HG02981 (cell line): ENCODE measurements around the gene HOXA5.
A peak's percentile ranks its signal among the peaks of the same experiment; 100 is the strongest.

Experiments
- ATAC-seq: cut with Tn5 transposase; IDR thresholded peaks from one replicate; pipeline ENCODE4 v1.9.1; 2021; ENCODE audit warnings: mild to moderate bottlenecking, moderate library complexity; ENCODE audit not compliant: unreplicated experiment

Gene HOXA5

DNA sequence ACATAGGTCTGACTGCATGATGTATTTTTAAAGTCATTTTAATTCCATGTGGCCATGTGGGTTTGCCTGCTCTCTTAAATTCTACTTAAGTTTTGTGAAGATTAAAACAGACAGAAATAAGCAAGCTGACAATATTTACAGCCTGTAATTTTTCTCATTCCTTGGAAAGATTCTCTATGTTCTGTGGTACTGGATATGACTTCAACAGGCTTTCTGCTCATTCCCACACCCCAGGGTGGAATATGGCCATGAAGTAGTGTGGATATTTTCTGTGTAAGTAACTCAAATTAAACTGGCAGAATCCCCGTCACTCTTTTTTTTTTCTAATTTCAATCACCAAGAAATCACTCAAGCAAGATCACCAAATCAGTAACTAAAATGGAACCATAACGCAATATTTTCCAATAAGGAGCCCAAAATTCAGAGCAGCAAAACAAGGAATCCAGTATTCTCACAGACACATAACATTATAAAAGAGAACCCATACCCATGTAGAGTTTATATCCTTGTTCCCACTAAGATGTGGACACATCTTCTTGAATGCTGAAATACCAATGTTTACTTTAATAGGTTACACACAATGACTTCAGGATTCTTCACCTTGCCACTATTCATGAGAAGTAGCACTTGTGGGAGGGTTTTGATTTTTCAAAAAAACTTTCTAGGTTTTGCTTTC lies 5.7 kb downstream of the HOXA5 start:
- no peak for ATAC-seq

DNA sequence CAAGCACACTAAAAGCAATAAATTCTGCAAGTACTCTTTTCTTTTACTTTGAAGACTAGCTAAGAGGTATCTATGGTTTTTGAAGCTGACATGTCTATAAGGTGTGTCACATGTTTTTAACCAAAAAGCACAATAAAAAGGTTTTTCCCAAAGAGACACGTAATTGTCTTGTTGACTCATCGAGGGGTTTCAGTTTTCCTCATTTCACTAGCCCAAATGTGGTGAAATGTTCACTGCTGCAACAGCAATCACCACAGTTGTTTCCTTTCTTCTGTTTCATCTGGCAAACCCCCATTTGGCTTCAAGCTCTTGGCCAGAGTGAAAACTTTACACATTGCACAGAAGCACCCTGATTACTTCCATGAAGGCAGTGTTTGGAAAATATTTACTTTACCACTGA lies 9.1 kb downstream of the HOXA5 start:
- ATAC-seq, result no peak

DNA sequence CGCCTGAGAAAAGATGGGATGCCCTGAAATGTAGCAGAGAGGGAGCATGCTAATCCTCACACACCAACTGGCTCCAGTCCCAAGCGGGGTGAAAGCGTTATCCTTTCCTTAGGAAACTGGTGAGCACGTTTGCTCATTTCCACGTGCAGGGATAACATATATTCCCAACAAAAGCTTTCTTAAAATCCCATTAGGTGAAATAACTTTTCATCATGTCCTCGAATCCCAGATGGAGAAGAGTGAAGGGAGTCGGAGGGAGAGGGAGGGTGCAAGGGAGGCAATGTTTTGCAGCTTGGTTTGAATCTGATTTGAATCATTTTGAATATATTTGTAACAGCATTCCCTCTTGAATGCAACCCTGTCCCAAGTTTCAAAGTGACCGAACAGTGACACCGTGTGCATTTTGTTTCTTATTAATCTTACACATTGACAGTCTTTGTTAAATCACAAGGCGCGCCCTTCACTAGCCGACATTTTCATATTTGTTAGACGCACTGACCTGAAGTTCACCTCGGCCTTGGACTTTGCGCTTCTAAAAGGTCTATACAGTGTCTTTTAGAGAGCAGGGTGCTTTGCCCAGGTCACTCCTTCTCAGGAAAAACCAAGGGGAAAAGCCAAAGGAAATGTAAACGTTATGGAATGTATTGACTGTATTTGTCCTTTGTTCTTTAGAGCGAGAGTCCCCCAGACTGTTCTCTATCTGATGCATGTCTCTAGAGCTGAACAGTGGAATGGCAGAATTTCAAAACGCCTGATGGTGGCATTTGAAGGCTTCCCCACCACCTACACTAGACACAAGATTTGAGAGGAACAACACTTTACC lies 9.9 kb downstream of the HOXA5 start:
- ATAC-seq, result no peak

DNA sequence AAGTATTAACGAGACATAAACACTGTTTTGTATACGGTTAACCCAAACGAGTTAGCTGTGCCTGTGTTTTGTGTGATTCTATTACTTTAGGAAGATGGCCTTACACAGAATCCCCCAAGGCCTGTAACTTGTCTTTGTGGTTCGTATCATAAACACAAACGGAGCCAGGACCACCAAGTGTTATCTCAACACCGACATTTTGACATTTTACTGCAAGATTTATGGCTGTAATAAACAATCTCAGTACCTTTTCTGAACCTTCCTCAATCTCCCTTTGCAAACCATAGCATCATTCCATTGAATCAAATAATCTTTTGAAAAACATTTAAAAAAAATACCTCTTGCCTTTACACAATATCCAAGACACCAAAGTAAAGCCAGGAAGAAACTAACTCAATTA lies 10.5 kb downstream of the HOXA5 start:
- ATAC-seq, result no peak

GRCh38 chr7:27132214-27132613 lies 11.3 kb downstream of the HOXA5 start:
- ATAC-seq, result no peak

GRCh38 chr7:27131390-27131819 lies 12.1 kb downstream of the HOXA5 start:
- ATAC-seq, result no peak

GRCh38 chr7:27130540-27131389 lies 12.7 kb downstream of the HOXA5 start, which contains the start of gene HOXA4:
TSS of gene HOXA4 (minus strand) at chr7:27130757. CDS start at chr7:27130733, 24 bp downstream.
- peak; percentile 50 for ATAC-seq

GRCh38 chr7:27129729-27130539 lies 13.5 kb downstream of the HOXA5 start:
- ATAC-seq, result no peak

GRCh38 chr7:27128776-27129728 lies 14.4 kb downstream of the HOXA5 start:
- ATAC-seq, result no peak

- no peak for ATAC-seq
Observed at GRCh38 chr7:27128034-27128433, 15.4 kb downstream of the HOXA5 start.

DNA sequence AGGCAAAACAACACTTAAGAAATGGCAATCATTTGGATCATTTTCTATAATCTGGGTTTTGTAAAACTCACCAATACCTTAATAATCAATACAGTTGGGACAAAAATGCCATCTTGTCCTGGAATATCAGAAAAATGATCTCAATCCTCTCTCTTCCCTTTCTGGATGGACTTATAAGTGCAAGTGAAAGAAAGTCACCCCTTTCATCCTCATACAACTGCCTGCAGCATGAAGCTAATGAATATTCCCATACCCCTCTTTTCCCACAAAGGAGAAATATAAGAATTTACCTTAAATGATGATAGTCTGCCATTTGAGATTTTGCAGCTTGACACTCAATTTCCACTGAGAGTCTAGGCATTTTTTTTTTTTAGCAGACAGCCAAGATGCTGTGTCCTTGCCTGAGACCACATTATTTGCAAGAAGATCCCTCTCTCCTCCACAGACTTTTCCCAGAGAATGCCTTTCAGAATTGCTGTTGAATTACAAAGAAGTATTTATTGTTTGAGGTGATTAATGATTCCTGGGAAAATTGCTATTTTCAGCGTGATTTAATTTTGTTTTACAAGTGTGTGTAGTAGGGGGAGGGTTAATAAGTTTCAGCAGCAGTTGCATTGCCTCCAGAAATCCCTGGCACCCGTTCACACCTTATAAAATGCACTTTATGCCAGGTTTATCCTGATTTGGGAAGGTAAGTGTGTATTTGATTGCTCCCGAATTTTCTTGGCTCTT lies 16.7 kb downstream of the HOXA5 start:
- no peak for ATAC-seq

- no peak for ATAC-seq
Observed at GRCh38 chr7:27125986-27126394, 17.5 kb downstream of the HOXA5 start.

DNA sequence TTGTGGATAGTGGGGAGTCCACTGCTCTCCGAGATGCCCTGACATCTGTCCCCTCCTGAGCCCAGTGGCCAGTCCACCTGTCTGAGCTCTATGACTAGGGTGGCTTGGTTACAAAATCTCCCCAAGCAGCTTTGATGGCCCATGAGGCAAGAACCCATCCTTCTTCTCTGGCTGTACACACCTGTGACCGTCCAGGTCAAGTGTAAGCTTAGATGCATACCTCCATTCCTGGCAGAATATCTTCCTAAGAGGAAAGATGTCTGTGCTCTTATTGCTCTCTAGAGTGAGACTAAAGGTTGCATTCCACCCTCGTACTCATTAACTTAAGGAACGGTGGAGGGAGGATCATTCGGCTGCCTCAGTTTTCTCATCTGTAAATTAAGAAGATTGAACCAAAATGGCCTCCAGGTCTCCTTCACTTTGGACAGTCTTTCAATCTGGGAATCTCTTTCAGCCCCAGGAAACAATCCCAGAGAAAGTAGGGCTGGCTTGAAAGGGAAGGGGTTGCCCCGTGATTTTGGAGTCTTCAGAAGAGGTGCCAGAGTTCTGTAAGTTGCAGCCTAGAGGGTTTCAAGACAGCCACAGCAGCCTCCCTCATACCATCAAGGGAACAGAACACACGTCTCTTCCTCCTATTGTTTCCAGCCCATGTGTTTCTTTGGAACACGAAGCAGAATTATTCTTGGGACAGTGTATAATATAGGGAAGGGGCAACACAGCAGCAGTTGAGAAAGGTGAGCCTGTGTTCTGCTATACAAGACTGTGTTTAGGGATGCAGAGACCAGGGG lies 18.4 kb downstream of the HOXA5 start:
- ATAC-seq, result no peak

DNA sequence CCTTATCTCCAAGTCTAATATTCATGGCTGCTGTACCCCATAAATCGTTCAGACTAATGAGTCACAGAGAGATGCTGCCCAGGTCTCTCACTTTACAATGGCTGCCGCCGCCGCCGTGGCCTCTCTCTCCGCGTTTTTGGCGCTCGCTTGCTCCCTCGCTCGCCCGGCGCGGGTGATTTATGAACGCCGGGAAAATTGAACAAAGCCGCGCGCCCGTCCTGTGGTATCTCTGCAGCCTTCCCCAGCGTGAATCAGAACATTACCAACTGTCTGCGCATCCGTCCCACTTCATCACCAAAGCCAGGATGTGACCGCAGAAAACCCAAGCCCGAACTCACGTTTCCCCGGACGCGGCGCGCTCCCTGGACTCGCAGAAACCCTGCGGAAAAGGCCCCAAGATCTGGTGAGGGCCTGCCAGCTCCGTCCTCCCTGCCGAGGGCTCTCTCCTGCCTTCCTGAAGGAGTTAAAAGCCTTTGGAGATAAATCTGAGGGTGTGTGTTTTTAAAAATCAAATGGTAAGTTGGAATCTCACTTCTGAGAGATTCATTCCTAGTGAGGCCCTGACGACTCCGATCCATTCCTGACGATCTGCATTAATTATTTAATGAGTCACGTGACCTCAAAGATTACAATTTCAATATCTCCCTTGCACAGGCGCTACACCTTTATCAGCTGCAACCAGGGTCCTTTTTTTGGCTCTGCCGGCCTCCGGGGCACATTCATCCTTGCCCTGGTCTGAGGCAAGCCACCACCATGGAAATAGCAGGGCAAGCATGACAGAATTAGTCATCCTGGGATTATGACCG lies 19.2 kb downstream of the HOXA5 start:
- ATAC-seq, result no peak

- no peak for ATAC-seq
Observed at GRCh38 chr7:27123477-27124053, 19.9 kb downstream of the HOXA5 start.

GRCh38 chr7:27123007-27123476 lies 20.4 kb downstream of the HOXA5 start:
- no peak for ATAC-seq
